ENCODE measurements around the gene FHL1.
"Not testable (repeated sequence)": the region's sequence is repeated elsewhere in the genome, so short reads cannot be mapped to it uniquely, and the experiment has no call there.

The FHL1 gene

GRCh38 chrX:136147976-136148375 lies 643 bp downstream of the FHL1 start:
- DNase-seq = no peak

- no peak for DNase-seq
These were observed 1.1 kb downstream of the FHL1 start for GRCh38 chrX:136148391-136148790.

- DNase-seq = no peak
These were observed 7.7 kb downstream of the FHL1 start for GRCh38 chrX:136154998-136155397.

GRCh38 chrX:136156560-136157117 lies 9.3 kb downstream of the FHL1 start:
- no peak for DNase-seq

- DNase-seq = no peak
These were observed 9.9 kb downstream of the FHL1 start for GRCh38 chrX:136157187-136157586.

- no peak for DNase-seq
These were observed 11.4 kb downstream of the FHL1 start for GRCh38 chrX:136158685-136159084.

GRCh38 chrX:136159611-136160025 lies 12.3 kb downstream of the FHL1 start:
- DNase-seq = no peak

GRCh38 chrX:136162827-136163570 lies 15.7 kb downstream of the FHL1 start:
- no peak for DNase-seq

GRCh38 chrX:136163689-136164088 lies 16.4 kb downstream of the FHL1 start:
- DNase-seq = no peak

- DNase-seq = no peak
These were observed 18.1 kb downstream of the FHL1 start for GRCh38 chrX:136165406-136165805.

GRCh38 chrX:136166221-136166855 lies 19.0 kb downstream of the FHL1 start:
- no peak for DNase-seq

GRCh38 chrX:136167989-136168388 lies 20.7 kb downstream of the FHL1 start:
- not testable (repeated sequence) for DNase-seq

GRCh38 chrX:136168929-136169735 lies 21.8 kb downstream of the FHL1 start:
- DNase-seq = no peak

- DNase-seq = peak; percentile 17
These were observed 22.9 kb downstream of the FHL1 start for GRCh38 chrX:136170139-136170800.

GRCh38 chrX:136171420-136171819 lies 24.1 kb downstream of the FHL1 start:
- no peak for DNase-seq

GRCh38 chrX:136176399-136176825 lies 29.1 kb downstream of the FHL1 start:
- no peak for DNase-seq

- DNase-seq = no peak
These were observed 31.8 kb downstream of the FHL1 start for GRCh38 chrX:136179133-136179532.

GRCh38 chrX:136182414-136182813 lies 35.1 kb downstream of the FHL1 start:
- no peak for DNase-seq

- no peak for DNase-seq
These were observed 35.8 kb downstream of the FHL1 start for GRCh38 chrX:136183172-136183571.

GRCh38 chrX:136183917-136184316 lies 36.6 kb downstream of the FHL1 start:
- no peak for DNase-seq

- no peak for DNase-seq
These were observed 38.2 kb downstream of the FHL1 start for GRCh38 chrX:136185401-136186022.

GRCh38 chrX:136186023-136186413 lies 38.7 kb downstream of the FHL1 start:
- no peak for DNase-seq
